NCI-H524 (cell line): Measurements from ENCODE around the gene TTC1.
A peak's percentile ranks its signal among the peaks of the same experiment; 100 is the strongest.
"Not testable (repeated sequence)": the region's sequence is repeated elsewhere in the genome, so short reads cannot be mapped to it uniquely, and the experiment has no call there.

Source experiments
- DNase-seq, 2 experiments: peaks; one replicate each; lab custom pipeline; 2025; lab: John Stamatoyannopoulos, UW

The TTC1 gene

GRCh38 chr5:160001457-160001856 is 7.5 kb upstream of the TTC1 start:
- DNase-seq = no peak

DNA sequence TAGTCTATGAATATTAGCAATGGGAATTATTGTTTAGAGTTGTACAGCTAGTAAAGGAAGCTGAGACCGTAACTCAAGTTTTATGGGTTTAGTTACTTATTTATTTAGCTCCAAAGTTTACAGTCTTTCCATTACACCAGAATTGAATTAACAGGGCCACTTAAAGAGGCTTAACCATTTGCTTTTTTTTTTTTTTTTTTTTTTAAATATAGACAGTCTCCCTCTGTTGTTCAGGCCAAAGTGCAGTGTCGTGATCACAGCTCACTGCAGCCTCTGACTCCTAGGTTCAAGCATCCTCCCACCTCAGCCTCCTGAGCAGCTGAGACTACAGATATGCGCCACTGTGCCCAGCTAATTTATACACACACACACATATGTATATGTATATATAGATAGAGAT is 1.4 kb upstream of the TTC1 start:
- DNase-seq = no peak

DNA sequence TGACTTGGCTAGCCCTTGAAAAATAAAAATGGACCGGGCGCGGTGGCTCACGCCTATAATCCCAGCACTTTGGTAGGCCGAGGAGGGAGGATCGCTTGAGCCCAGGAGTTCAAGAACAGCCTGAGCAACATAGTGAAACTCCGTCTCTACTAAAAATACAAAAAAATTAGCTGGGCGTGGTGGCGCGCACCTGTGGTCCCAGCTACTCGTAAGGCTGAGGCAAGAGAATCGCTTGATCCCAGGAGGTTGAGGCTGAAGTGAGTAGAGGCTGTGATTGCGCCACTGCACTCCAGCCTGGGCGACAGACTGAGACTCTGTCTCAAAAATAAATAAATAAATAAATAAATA is 436 bp upstream of the TTC1 start:
- not testable (repeated sequence) for DNase-seq

- peak in 1 of 2 experiments; percentile 40 for DNase-seq
Measured at GRCh38 chr5:160009591-160009989, 651 bp downstream of the TTC1 start.

DNA sequence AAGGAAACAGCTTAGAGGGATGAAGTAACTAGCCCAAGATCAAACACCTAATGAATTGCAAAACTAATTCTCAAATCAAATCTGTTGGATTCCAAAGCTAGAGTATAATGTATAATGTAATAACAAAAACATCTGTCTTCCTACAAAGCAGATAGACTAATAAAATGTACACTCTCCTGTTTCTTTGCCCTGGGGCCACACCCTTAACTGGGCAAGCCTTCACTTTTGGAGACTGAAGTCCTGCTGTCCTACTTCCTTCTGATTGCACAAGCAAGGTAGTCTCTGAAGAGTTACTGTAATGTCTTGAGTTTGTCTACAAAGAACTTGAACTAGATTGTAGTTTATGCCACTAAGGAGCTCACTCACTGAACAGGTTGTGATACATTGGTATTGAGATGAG is 2.5 kb downstream of the TTC1 start:
- no peak for DNase-seq

GRCh38 chr5:160014197-160014596 is 5.3 kb downstream of the TTC1 start:
- not testable (repeated sequence) for DNase-seq

GRCh38 chr5:160018945-160019625 is 10.1 kb downstream of the TTC1 start:
- no peak for DNase-seq

- DNase-seq = no peak
Measured at GRCh38 chr5:160020266-160020770, 11.4 kb downstream of the TTC1 start.

DNA sequence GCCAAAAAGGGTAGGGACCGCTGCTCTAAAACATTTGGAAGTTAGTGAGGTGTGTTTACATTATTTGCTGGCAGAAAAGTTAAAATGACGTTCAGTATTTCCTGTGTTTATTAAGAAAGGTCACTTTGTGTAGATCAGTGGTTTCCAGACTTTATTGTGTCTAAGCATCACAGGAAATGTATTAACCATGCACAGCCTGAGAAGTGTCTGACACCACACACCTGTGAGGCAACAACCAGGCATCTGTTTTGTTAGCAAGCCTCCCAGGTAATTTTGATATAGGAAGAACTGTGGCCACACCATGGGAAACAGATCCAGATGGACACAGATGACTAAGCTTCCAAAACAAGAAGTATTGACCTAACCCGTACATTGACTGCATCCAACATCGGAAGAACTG is 12.0 kb downstream of the TTC1 start:
- no peak for DNase-seq

DNA sequence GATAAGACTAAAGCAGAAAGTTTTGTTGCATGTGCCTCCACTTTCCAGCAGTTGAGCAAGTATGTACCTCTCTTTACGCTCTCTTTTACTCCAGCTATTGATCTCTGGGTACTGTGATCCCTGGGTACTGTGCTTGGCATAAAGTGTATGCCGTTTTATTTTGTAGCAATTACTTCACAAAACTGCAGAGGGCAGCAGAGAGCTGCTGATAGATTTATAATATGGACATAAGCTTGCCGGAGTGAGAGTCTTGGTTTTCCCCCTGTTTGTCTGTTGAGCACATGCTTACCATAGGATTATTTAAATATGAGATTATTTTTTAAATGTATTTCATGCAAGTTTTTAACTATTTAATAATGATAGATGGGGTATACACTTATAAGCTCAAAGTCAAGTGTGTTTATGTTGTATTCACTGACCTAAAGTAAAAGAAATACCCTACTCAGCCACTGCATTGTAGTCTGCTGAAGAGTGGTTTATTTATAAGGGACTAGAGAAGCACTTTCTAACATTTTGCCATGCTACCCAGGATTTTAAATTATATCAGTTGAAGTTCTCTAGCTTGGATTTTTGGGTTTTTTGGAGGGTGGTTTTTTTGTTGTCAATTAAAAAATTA is 13.0 kb downstream of the TTC1 start:
- DNase-seq = peak; percentile 20 to 67

DNA sequence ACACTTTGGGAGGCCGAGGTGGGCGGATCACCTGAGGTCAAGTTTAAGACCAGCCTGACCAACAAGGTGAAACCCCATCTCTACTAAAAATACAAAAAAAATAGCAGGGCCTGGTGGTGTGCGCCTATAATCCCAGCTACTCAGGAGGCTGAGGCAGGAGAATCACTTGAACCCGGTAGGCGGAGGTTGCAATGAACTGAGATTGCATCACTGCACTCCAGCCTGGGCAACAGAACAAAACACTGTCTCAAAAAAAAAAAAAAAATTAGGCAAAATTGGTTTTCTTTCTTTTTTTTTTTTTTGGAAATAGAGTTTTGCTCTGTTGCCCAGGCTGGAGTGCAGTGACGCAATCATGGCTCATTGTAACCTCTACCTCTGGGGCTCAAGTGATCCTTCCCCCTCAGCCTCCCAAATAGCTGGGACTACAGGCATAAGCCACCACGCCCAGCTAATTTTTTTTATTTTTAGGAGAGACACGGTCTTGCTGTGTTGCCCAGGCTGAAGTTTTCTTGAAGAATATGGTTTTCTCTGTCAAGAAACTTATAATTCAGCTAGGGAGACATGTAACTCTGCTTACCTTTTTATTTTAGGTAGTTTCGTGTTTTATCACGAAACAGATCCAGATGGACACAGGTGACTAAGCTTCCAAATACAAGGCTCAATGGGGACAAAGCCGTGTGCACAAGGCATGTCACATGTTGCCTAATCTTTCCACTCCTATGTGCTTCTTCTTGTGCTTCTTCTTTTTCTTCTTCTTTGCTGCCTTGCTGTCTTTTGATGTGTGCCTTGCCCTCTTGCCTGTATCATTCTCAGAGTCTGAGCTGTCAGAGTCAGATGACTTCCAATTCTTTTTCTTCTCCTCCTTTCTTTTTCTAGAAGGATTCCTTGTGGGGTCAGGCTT is 14.3 kb downstream of the TTC1 start:
- no peak for DNase-seq

DNA sequence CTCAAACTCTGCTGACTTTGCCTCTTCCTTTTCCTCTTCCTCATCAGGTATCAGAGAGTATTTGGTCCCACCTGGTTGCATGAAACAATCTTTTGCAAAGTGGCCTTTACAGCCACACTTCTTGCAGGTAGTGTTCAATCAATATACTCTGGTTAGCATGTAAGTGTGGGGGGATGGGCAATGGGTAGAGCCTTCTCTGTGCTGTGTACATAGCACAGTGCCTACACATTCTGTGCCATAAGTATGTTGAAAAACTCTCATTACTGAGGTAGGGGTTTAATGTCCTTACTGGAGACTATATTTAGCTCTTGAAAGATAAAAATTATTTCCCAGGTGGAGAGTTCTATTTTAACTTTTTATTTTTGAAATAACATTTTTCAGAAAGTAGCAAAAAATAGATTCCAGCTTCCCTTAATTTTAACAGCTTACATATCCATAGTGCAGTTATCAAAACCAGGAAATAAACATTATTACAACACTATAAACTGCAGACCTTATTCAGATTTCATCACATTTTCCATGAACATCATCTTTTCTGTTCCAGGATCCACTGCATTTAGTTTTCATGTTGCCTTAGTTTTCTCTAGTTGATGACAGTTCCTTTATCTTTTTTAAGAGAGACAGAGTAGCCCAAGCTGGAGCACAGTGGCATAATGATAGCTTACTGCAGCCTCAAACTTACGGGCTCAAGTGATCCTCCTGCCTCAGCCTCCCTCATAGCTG is 15.1 kb downstream of the TTC1 start:
- DNase-seq = no peak

DNA sequence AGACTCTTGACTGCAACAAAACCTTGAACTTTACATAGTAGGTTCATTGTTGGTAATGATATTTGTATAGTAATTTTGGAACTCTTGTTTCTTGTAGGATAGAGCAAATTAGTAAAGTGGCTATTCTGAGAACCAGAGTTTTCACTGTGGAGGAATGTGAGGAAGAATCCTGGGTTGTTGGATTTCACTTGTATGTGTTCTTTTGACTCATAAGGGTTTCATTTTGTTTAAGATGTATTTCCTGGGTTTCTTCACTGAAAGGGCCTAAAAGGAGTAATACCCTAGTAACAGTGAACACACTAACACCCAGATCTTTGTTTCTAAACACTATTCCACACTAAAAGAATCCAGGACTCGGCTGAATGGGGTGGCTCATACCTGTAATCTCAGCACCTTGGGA is 20.1 kb downstream of the TTC1 start:
- DNase-seq = no peak

- DNase-seq = no peak
Measured at GRCh38 chr5:160029540-160030139, 20.7 kb downstream of the TTC1 start.

DNA sequence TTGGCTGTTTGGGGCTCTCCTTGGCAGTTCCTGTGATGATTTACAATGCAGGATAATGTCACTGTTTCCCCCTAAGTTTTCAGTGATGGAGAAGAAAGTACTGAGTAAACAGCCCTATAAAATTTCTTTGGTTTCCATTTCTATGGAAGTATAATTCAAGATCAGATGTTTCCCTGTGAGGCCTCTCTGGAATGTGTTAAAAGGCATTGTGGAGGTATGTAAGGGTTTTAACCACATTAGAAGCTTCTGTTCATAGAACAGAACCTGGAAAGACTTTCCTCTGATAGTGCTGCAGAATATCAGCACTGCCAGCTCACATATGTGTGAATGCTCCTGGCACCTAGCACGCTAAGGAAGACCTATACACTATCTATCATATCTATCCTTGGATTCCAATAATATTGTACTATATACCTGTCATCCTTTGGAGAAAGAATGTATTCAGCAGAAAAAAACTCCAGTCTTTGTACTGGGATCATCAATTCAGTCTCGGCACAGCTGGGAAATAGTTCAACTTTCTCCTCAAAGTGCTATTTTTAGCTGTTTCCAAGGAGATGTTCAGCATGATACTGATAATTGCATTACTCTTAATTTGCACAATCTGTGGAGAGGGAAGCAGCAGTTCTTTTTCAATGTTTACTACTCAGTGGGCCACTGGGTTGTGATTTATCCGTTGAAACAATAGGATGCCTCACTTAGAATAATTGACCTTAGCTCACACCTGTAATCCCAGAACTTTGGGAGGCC is 21.9 kb downstream of the TTC1 start:
- no peak for DNase-seq

GRCh38 chr5:160033546-160034252 is 24.8 kb downstream of the TTC1 start:
- DNase-seq = no peak

GRCh38 chr5:160036243-160036642 is 27.3 kb downstream of the TTC1 start:
- DNase-seq = no peak

DNA sequence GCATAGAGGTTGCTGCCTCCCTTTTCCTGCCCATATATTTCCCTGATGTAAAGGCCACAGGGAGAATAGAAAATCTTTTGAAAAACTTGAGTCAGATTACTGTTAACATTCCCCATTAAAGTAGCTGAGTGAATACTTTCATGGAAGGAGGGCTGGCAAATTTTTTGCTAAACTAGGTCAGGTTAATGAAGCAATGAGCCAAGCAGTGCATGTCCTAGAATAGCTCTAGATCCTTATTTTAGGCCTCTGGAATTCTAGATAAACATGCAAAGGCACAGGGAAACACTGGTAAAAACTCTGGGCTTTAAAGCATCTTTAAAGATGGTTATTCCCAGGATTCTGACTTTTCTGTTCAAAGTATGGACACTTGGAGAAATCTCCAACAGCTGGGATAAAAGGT is 27.9 kb downstream of the TTC1 start:
- no peak for DNase-seq

DNA sequence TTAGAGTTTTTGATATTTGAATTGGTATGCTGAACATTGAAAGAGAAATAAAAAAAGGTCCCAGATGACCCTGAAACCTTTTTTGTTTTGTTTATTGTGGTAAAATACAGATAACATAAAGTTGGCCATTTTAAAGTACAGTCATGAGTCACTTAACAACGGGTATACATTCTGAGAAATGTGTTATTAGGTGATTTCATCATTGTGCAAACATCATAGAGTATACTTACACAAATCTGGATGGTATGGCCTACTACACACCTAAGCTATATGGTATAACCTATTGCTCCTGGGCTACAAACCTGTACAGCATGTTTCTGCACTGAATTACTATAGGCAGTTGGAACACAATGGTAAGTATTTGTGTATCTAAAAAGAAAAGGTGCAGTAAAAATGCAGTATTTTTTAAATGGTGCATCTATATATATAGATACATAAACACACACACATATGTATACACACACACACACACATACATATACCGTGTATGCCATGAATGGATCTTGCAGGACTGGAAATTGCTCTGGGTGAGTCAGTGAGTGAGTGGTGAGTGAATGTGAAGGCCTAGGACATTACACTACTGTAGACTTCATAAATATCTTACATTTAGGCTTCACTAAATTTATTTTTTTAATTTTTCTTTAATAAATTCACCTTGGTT is 31.0 kb downstream of the TTC1 start:
- DNase-seq = no peak

DNA sequence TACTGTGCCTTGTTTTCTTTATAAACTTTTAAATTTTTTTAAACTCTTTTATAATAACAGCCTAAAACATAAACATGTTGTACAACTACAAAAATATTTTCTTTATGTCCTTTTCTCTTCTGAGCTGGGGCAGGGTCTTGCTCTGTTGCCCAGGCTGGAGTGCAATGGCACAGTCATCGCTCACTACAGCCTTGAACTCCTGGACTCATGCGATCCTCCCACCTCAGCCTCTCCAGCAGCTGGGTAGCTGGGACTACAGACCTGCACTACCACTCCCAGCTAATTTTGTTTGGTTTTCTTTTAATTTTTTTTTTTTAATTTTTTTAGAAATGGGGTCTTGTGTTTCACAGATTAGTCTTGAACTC is 31.5 kb downstream of the TTC1 start:
- DNase-seq = no peak
